Motor neuron (in vitro differentiated cells): Measurements from ENCODE around the gene HSPG2. TPM values are rescaled to one million over a fixed set of nuclear protein-coding genes. Genes with fewer than 3 reads are reported as not detected.
"Not testable (repeated sequence)": the region's sequence is repeated elsewhere in the genome, so short reads cannot be mapped to it uniquely, and the experiment has no call there.

Experiments
- ATAC-seq, 8 experiments: fragments of 200-7000 bp; cut with Tn5 transposase; replicated peaks in 6 of 8; 2 replicates each; pipeline ENCODE4 v1.8.0; 2021; ENCODE audit warnings: mild to moderate bottlenecking in 8 of 8, moderate library complexity in 8 of 8
- H3K27ac ChIP-seq, 2 donors: fragments of 250-450 bp; sonication (Bioruptor Pico); 2 replicates each; pipeline ENCODE4 v1.9.0; 2021; ENCODE audit warnings: antibody characterized with exemption in 2 of 2, mild to moderate bottlenecking in 2 of 2, moderate library complexity in 1 of 2
- H3K4me1 ChIP-seq, 2 donors: fragments of 250-450 bp; sonication (Bioruptor Pico); replicated peaks in 1 of 2; 2 replicates each; pipeline ENCODE4 v1.6.1; 2021; ENCODE audit warnings: antibody characterized with exemption in 2 of 2, mild to moderate bottlenecking in 2 of 2, moderate library complexity in 1 of 2
- H3K4me3 ChIP-seq, 5 donors: fragments of 250-450 bp; sonication (Bioruptor Pico); 2 replicates each; pipeline ENCODE4 v1.9.0; 2021; ENCODE audit warnings: antibody characterized with exemption in 5 of 5, mild to moderate bottlenecking in 5 of 5, moderate library complexity in 4 of 5
- WGBS, 10 experiments: fragments of 450-650 bp; shearing (Covaris generic); methylation state at CpG; one replicate each; pipeline ENCODE4 v1.0.0; 2022; 5-methylcytosine and 5-hydroxymethylcytosine counted together
- in situ Hi-C, 9 experiments: fragments of 400-800 bp; cut with MboI; loops; one replicate each; pipeline ENCODE4 v1.15.0; 2021; ENCODE audit warnings: low sequenced_read_pairs in 9 of 9, low pct_unique_long_range_greater_than_20kb in 2 of 9; ENCODE audit not compliant: unreplicated experiment in 9 of 9
- total RNA-seq, 8 experiments: library from RNA; unstranded; fragments of 300-600 nt; gene quantifications; 2 replicates each; pipeline versions ENCODE4 v1.2.3 to v1.2.4, GENCODE V29; 2022

The HSPG2 gene
- total RNA-seq = 10 to 100 TPM in 5 of 8 experiments, 1 to 10 TPM in 3; 5.8 to 47.9 (median 12.8) TPM

DNA sequence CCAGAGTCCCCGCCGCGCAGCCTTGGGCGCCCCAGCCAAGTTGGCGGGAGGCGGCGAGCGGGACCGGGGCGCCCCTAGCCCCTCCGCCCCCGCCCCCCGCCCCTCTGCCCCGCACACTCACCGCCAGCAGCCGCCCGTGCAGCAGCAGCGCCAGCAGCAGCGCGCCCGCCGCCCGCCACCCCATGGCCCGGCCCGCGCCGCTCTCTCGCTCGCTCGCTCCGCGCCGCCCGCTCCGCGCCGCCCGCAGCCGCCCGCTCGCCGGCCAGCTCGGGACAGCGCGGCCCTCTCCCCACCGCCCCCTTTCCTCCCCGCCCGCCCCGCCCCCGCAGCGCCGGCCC is at the start of gene HSPG2:
TSS of gene HSPG2 (minus strand) at position 277 of the 338 bp plus-strand sequence. CDS start at position 184, 93 bp downstream.
- in situ Hi-C loops = no loop called here
- Histone ChIP-seq H3K4me1 (peaks cover 14 to 49% of the 10 kb centered on the region in 2 donors), H3K27ac (peak within 1 kb of the TSS in 1 of 2 donors; percentile 62), H3K4me3 (peak within 1 kb of the TSS; percentile 60 to 98 (median 64))
- WGBS, 10 experiments = no CpG with 5 or more reads among the region's 52 CpGs
- ATAC-seq = peak; percentile 19 to 84 (median 79)

DNA sequence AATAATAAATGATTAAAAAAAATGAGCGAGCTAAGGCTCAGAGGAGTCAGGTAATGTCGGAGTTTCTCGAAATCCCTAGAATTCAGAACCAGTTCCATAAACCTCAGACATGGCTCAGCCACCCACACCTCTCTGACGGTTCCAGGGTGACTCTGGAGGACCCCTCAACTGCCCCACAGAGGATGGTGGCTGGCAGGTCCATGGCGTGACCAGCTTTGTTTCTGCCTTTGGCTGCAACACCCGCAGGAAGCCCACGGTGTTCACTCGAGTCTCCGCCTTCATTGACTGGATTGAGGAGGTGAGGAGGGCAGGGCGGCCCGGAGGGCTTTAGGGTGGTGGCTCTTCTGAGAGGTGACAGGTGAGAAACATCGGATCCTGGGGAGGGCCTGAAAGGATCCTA is 49.3 kb upstream of the HSPG2 start:
- H3K4me3 ChIP-seq, in situ Hi-C loops, ATAC-seq, H3K27ac ChIP-seq, H3K4me1 ChIP-seq: not testable (repeated sequence)
- WGBS, 10 experiments = 50 to 88% (median 85%) methylated on average over 1 to 4 of the region's 12 CpGs; no CpG with 5 or more reads in 7 of the 10 experiments

DNA sequence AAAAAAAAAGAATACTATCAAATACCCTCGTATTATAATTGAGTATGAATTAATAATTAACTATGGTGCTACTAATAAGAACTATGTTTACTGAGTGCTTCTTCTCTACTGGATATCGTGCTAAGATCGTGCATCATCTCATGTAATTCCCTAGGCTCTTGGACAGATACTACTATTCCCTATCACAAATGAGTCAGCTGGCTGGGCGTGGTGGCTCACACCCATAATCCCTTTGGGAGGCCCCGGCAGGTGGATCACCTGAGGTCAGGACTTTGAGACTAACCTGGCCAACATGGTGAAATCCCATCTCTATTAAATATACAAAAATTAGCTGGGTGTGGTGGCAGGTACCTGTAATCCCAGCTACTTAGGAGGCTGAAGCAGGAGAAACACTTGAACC is 48.8 kb upstream of the HSPG2 start:
- ATAC-seq, H3K27ac ChIP-seq, H3K4me1 ChIP-seq, in situ Hi-C loops, H3K4me3 ChIP-seq: not testable (repeated sequence)
- WGBS, 10 experiments = no CpG with 5 or more reads among the region's 5 CpGs

DNA sequence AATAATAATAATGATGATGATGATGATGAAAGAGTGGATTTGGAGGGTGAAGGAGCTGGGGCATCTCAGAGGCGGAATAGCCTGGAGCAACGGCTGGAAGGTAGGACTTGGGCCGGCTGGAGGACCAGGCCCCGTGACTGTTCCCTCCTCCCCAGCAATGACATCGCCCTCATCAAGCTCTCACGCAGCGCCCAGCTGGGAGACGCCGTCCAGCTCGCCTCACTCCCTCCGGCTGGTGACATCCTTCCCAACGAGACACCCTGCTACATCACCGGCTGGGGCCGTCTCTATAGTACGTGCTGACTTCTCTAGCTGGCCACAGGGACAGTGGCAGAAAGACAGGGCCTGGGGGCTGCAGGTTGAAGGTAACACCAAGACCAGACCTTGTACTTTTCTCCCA is 46.4 kb upstream of the HSPG2 start:
- H3K27ac ChIP-seq, H3K4me3 ChIP-seq, in situ Hi-C loops, H3K4me1 ChIP-seq: not testable (repeated sequence)
- WGBS, 10 experiments = 67 to 100% methylated on average over 1 to 2 of the region's 15 CpGs; no CpG with 5 or more reads in 8 of the 10 experiments
- ATAC-seq = peak in 5 of 8 experiments; percentile 89 to 95 (median 91)

DNA sequence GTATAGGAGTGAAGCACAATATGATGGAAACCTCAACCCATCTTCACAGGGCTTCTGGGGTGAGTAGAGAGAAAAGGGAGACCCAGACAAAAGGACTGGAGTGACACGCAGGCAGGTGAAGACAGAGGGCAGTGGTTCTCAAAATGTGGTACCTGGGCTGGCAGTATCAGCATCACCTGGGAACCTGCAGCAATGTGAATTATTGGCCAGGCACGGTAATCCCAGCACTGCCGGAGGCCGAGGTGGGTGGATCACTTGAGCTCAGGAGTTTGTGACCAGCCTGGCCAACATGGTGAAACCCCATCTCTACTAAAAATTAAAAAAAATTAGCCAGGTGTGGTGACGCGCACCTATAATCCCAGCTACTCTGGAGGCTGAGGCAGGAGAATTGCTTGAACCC is 45.0 kb upstream of the HSPG2 start:
- ATAC-seq, H3K4me3 ChIP-seq, H3K4me1 ChIP-seq, in situ Hi-C loops, H3K27ac ChIP-seq: not testable (repeated sequence)
- 40 to 100% (median 78%) methylated on average over 1 to 5 of the region's 6 CpGs; no CpG with 5 or more reads in 4 of the 10 experiments for WGBS, 10 experiments

DNA sequence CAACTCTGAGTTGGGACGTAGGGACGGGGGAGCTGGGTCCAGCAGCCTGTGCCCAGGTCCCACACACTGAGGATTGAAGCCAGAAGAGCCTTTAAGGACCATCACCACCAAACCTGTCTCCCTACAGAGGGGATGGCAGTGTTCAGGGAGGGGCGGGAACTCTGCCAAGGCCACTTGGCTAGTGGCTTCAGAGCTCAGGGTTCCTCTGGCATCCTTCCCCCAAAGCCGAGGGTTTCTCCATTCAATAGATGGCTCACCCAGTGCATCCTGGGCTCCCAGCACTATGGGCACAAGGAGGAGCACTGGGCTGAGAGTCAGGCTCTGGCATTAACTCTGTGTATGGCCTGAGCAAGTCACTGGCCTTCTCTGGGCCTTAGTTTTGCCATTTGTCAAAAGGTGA is 44.1 kb upstream of the HSPG2 start:
- WGBS, 10 experiments = 50 to 100% methylated on average over 1 of the region's 4 CpGs; no CpG with 5 or more reads in 8 of the 10 experiments
- ATAC-seq, H3K27ac ChIP-seq, H3K4me1 ChIP-seq, in situ Hi-C loops, H3K4me3 ChIP-seq: not testable (repeated sequence)

DNA sequence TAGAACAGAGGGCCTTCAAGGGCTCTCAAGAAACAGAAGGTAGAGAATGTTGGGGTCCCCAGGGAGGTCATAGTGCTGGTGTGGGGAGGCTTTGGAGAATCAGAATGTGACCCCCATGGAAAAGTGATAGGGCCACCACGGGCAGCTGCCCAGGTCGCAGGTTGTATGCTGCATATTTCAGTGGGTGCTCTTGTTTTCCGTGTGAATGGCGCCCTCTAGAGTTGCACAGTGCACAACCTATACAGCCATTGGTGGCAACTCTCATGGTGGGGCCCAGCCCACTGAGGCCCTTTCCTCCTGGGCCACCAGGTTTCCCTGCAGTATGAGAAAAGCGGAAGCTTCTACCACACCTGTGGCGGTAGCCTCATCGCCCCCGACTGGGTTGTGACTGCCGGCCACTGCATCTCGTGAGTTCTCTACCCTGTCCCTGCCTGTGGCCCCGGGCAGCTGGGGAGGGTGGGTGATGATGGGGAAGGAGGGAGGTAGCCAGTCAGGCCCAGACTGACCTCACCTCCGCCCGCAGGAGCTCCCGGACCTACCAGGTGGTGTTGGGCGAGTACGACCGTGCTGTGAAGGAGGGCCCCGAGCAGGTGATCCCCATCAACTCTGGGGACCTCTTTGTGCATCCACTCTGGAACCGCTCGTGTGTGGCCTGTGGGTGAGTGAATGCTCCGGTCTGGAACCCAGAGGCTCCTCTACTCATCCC is 43.6 kb upstream of the HSPG2 start:
- peak in 3 of 8 experiments; percentile 60 to 71 (median 66) for ATAC-seq
- H3K4me1 ChIP-seq, H3K27ac ChIP-seq, H3K4me3 ChIP-seq, in situ Hi-C loops: not testable (repeated sequence)
- WGBS, 10 experiments = 100% methylated on average over 1 of the region's 21 CpGs; no CpG with 5 or more reads in 9 of the 10 experiments

DNA sequence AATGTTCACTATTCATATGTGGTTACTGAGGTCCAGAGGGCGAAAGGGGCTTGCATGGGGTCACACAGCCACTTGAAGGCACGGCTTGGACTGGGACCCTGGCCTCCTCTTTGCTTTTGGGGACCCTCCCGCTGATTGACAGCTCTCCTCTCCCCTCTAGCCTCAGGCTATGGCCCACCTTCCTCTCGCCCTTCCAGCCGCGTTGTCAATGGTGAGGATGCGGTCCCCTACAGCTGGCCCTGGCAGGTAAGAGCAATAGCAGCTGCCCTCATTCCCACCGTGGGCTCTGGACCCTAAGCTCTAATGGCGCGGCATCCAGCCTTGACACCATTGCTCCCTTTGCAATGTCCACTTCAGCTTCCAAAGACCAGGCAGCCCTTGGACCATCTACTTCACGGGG is 41.1 kb upstream of the HSPG2 start:
- WGBS, 10 experiments = 88 to 100% (median 95%) methylated on average over 1 to 8 of the region's 11 CpGs; no CpG with 5 or more reads in 7 of the 10 experiments
- ATAC-seq, H3K27ac ChIP-seq, H3K4me3 ChIP-seq, in situ Hi-C loops, H3K4me1 ChIP-seq: not testable (repeated sequence)

DNA sequence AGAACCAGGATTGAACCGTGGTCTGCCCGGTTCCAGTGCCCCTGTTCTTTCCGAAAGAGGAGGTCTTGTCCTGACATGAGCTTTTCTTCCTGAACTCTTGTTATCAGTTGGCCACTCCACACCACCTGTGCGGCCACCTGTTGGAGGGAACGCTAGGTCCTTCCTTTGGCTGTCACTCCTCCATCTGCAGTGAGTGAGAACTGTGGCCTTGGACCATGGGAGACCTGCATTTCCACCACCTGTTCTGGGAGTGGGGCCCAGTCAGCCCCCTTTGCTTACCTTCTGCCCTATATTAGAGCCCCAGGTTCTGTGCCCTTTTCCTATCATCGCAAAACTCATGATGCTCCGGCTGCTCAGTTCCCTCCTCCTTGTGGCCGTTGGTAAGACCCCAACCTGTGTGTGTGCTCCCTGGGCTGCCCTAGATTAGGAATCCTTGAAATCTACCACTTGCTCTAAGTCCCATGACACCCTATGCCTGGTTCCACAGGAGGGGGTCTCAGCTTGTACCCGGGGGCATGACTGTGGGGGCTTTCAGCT is 39.7 kb upstream of the HSPG2 start, which contains the start of gene CELA3B:
TSS of gene CELA3B (plus strand) at position 320 of the 537 bp plus-strand sequence. CDS start at position 338, 18 bp downstream.
- not testable (repeated sequence) for ATAC-seq
- 80 to 100% (median 90%) methylated on average over 1 to 6 of the region's 9 CpGs; no CpG with 5 or more reads in 4 of the 10 experiments for WGBS, 10 experiments

DNA sequence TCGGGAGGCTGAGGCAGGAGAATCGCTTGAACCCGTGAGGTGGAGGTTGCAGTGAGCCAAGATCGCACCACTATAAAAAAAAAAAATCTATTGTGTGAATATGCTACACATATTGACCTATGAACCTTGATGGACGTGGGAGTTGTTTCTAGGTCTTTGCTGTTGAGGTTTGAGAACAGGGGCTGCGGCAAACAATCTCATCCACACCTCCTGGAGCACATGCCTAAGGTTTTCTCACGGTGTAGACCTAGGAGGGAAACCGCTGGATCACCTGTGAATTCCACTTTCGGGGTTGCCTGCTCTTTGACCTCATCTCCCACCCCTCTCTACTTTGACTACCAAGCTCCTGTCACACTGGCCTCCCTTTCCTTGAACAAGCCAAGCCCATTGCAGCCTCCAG is 38.2 kb upstream of the HSPG2 start:
- H3K4me1 ChIP-seq, H3K27ac ChIP-seq, H3K4me3 ChIP-seq, ATAC-seq, in situ Hi-C loops: not testable (repeated sequence)
- 70 to 100% (median 96%) methylated on average over 3 to 5 of the region's 9 CpGs; no CpG with 5 or more reads in 6 of the 10 experiments for WGBS, 10 experiments

More for the DNA sequence above, 39.7 kb upstream of the HSPG2 start, which contains the start of gene CELA3B:
- H3K4me1 ChIP-seq, H3K4me3 ChIP-seq, in situ Hi-C loops, H3K27ac ChIP-seq: not testable (repeated sequence)

DNA sequence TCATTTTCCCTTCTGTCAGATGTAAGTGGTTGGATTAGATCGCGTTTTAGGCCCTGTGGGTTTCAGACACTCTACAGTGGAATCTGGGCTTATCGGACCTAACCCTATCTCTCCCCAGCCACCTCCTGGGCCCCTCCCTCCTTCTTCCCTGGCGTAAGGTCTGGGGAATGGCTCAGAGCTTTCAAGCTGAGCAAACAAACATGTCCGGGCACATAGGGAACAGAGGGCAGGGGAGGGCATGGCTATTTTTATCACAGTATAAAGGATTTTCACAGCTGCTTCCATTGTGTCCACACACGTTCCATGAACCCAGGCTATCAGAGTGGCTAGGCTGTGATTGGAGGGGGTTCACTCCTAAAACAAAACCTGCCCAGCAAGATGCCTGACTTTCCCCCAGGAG is 37.6 kb upstream of the HSPG2 start:
- ATAC-seq = peak in 1 of 8 experiments; percentile 87
- H3K27ac ChIP-seq, H3K4me3 ChIP-seq, H3K4me1 ChIP-seq: not testable (repeated sequence)
- in situ Hi-C loops = loop anchor here in 4 of 9 experiments (25.0 kb wide), 4 partner anchors 262 to 737 kb away; no protein-coding TSS in a partner anchor
- 0 to 60% methylated on average over 1 of the region's 6 CpGs; no CpG with 5 or more reads in 8 of the 10 experiments for WGBS, 10 experiments

DNA sequence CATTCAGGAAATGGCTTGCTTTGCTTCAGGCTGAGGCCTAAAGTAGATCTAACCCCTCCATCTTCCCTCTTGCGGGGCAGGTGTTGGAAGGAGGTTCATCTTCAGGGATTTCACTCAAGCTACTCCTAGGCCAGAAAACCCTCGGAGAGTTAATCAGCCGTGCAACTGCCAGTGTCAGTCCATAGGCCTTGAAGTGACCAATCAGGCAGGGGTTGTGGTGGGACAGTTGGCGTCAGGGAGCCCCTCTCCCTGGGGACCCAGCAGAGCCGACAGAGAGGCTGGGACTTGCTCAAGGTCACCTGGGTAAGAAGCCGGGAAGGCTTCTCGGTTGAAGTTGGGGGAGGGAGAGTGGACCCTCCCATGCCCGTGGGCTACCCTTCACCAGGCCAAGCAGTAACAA is 36.8 kb upstream of the HSPG2 start:
- not testable (repeated sequence) for H3K4me1 ChIP-seq
- peak in 1 of 8 experiments; percentile 17 for ATAC-seq

DNA sequence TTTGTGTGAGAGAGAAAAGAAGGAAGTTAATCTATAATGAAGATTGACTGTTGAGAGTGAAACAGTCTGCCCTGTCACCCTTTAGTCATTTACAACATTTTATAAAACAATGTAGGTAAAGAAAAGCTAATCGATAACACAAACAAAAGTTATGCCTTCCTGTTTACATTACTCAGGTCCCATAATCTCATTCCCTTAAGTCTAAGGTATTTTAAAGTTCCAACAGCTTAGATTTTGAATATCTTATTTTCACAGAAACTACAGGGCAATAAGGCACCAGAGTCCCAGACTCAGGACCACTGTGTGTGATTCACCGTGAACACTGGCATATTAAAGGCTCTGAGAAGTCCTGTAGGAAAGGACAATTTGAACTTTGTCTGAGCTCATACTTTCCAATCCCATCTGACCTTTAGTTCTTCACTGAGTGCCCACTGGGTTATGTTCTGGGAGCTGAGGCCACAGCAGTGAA is 35.9 kb upstream of the HSPG2 start:
- not testable (repeated sequence) for ATAC-seq, H3K4me1 ChIP-seq, H3K4me3 ChIP-seq, H3K27ac ChIP-seq
- WGBS, 10 experiments = 32 to 40% methylated on average over 1 to 2 of the region's 2 CpGs; no CpG with 5 or more reads in 8 of the 10 experiments
- in situ Hi-C loops = loop anchor here in 4 of 9 experiments (25.0 kb wide), 4 partner anchors 261 to 736 kb away; no protein-coding TSS in a partner anchor

More for the DNA sequence above, 36.8 kb upstream of the HSPG2 start:
- not testable (repeated sequence) for H3K4me3 ChIP-seq, H3K27ac ChIP-seq
- 67 to 90% (median 73%) methylated on average over 2 to 3 of the region's 8 CpGs; no CpG with 5 or more reads in 7 of the 10 experiments for WGBS, 10 experiments
- in situ Hi-C loops = loop anchor here in 4 of 9 experiments (25.0 kb wide), 4 partner anchors 262 to 737 kb away; no protein-coding TSS in a partner anchor
